Suppressor macrophage treated with lipopolysaccharide for 1 hour (primary cell): ENCODE measurements around the gene KREMEN2.
"Not testable (repeated sequence)": the region's sequence is repeated elsewhere in the genome, so short reads cannot be mapped to it uniquely, and the experiment has no call there.

ENCODE experiments used
- DNase-seq, 3 donors: peaks; one replicate each; pipeline ENCODE4 v3.0.0-alpha.2; 2020 to 2022

Gene KREMEN2

GRCh38 chr16:2942045-2942444, 22.0 kb upstream of the KREMEN2 start:
- DNase-seq = no peak

- not testable (repeated sequence) for DNase-seq
These were observed 20.4 kb upstream of the KREMEN2 start for GRCh38 chr16:2943716-2944115.

- DNase-seq = no peak
These were observed 17.4 kb upstream of the KREMEN2 start for GRCh38 chr16:2946649-2947048.

GRCh38 chr16:2948807-2949704, 15.0 kb upstream of the KREMEN2 start:
- DNase-seq = no peak

GRCh38 chr16:2949705-2950352, 14.2 kb upstream of the KREMEN2 start:
- DNase-seq = no peak

- DNase-seq = no peak
These were observed 13.7 kb upstream of the KREMEN2 start for GRCh38 chr16:2950353-2950724.

- no peak for DNase-seq
These were observed 13.3 kb upstream of the KREMEN2 start for GRCh38 chr16:2950773-2951172.

- DNase-seq = no peak
These were observed 11.4 kb upstream of the KREMEN2 start for GRCh38 chr16:2952679-2953078.

- no peak for DNase-seq
These were observed 10.1 kb upstream of the KREMEN2 start for GRCh38 chr16:2953706-2954627.

- DNase-seq = no peak
These were observed 9.3 kb upstream of the KREMEN2 start for GRCh38 chr16:2954656-2955381.

GRCh38 chr16:2955438-2955778, 8.7 kb upstream of the KREMEN2 start:
- no peak for DNase-seq

- DNase-seq = peak; percentile 89
These were observed 8.1 kb upstream of the KREMEN2 start for GRCh38 chr16:2955779-2956578.

GRCh38 chr16:2956579-2956956, 7.5 kb upstream of the KREMEN2 start:
- DNase-seq = no peak

- DNase-seq = no peak
These were observed 4.9 kb upstream of the KREMEN2 start for GRCh38 chr16:2959206-2959605.

GRCh38 chr16:2960183-2961010, 3.7 kb upstream of the KREMEN2 start:
- DNase-seq = no peak

GRCh38 chr16:2962334-2963073, 1.6 kb upstream of the KREMEN2 start:
- no peak for DNase-seq

- peak in 1 of 3 donors; percentile 28 for DNase-seq
These were observed 877 bp upstream of the KREMEN2 start for GRCh38 chr16:2963074-2963722.

- peak in 2 of 3 donors; percentile 35 to 55 for DNase-seq
These were observed 631 bp downstream of the KREMEN2 start for GRCh38 chr16:2964475-2965336.
